ENCODE measurements around the gene MAPRE2.

MAPRE2 gene

GRCh38 chr18:35084494-35085449 lies 43.6 kb downstream of the MAPRE2 start:
- no peak for DNase-seq (ENCODE audit: low spot score)
- TF ChIP-seq CTCF (IDR thresholded peaks at IDR 0.05; ENCODE audit: extremely low read depth, missing control alignments): no peak

- DNase-seq (ENCODE audit: low spot score): no peak
- TF ChIP-seq CTCF (IDR thresholded peaks at IDR 0.05; ENCODE audit: extremely low read depth, missing control alignments): no peak
Observed at GRCh38 chr18:35085450-35086380, 44.5 kb downstream of the MAPRE2 start.

- no peak for DNase-seq (ENCODE audit: low spot score)
- TF ChIP-seq CTCF (IDR thresholded peaks at IDR 0.05; ENCODE audit: extremely low read depth, missing control alignments): no peak
Observed at GRCh38 chr18:35086704-35087103, 45.5 kb downstream of the MAPRE2 start.

- no peak for TF ChIP-seq CTCF (IDR thresholded peaks at IDR 0.05; ENCODE audit: extremely low read depth, missing control alignments)
- no peak for DNase-seq (ENCODE audit: low spot score)
Observed at GRCh38 chr18:35087726-35088125, 46.5 kb downstream of the MAPRE2 start.

GRCh38 chr18:35088921-35089320 lies 47.7 kb downstream of the MAPRE2 start:
- DNase-seq (ENCODE audit: low spot score): no peak
- no peak for TF ChIP-seq CTCF (IDR thresholded peaks at IDR 0.05; ENCODE audit: extremely low read depth, missing control alignments)

- TF ChIP-seq CTCF (IDR thresholded peaks at IDR 0.05; ENCODE audit: extremely low read depth, missing control alignments): no peak
- DNase-seq (ENCODE audit: low spot score): no peak
Observed at GRCh38 chr18:35089382-35089781, 48.2 kb downstream of the MAPRE2 start.

Data from GM20000 (cell line).